GM23338 (cell line): ENCODE results near the gene CDYL. TPM values are rescaled to one million over a fixed set of nuclear protein-coding genes. Genes with fewer than 3 reads are reported as not detected.

ENCODE experiments used
- ATAC-seq: fragments of 200-7000 bp; cut with Tn5 transposase; 3 replicates; pipeline ENCODE4 v1.9.1; 2020
- DNase-seq: peaks from one replicate; pipeline ENCODE4 v3.0.0-alpha.2; 2015; ENCODE audit warnings: low spot score
- H2AFZ ChIP-seq: fragments of 200-600 bp; sonication (generic); 2 replicates; pipeline ENCODE4 v1.8.0; 2016; ENCODE audit warnings: antibody characterized with exemption, mild to moderate bottlenecking, moderate library complexity
- H3F3A ChIP-seq: fragments of 200-600 bp; sonication (generic); replicated peaks from 2 replicates; pipeline ENCODE4 v1.8.0; 2017; ENCODE audit warnings: antibody characterized with exemption, mixed run types, low read depth
- H3K27ac ChIP-seq: fragments of 200-600 bp; sonication (generic); 2 replicates; pipeline ENCODE4 v1.6.1; 2016; ENCODE audit warnings: low read depth
- H3K27me3 ChIP-seq: fragments of 200-600 bp; sonication (generic); 2 replicates; pipeline ENCODE4 v1.8.0; 2016; ENCODE audit warnings: mild to moderate bottlenecking, mixed run types, moderate library complexity; ENCODE audit not compliant: insufficient read depth
- H3K36me3 ChIP-seq: fragments of 200-600 bp; sonication (generic); 2 replicates; pipeline ENCODE4 v1.8.0; 2016; ENCODE audit warnings: mild to moderate bottlenecking; ENCODE audit not compliant: insufficient read depth
- H3K4me1 ChIP-seq: fragments of 200-600 bp; sonication (generic); 2 replicates; pipeline ENCODE4 v1.8.0; 2016; ENCODE audit warnings: mild to moderate bottlenecking, moderate library complexity; ENCODE audit not compliant: insufficient read depth
- H3K4me2 ChIP-seq: fragments of 200-600 bp; sonication (generic); 2 replicates; pipeline ENCODE4 v1.7.1; 2017; ENCODE audit warnings: mixed run types
- H3K4me3 ChIP-seq: fragments of 200-600 bp; sonication (generic); 2 replicates; pipeline ENCODE4 v1.6.1; 2016; ENCODE audit warnings: mixed run types
- H3K79me2 ChIP-seq: fragments of 200-600 bp; sonication (generic); replicated peaks from 2 replicates; pipeline ENCODE4 v1.8.0; 2017; ENCODE audit warnings: mild to moderate bottlenecking; ENCODE audit not compliant: insufficient read depth
- H3K9me2 ChIP-seq: fragments of 200-600 bp; sonication (generic); 2 replicates; pipeline ENCODE4 v1.8.0; 2017; ENCODE audit not compliant: insufficient read depth
- H4K20me1 ChIP-seq: fragments of 200-600 bp; sonication (generic); replicated peaks from 2 replicates; pipeline ENCODE4 v1.8.0; 2017; ENCODE audit warnings: mild to moderate bottlenecking; ENCODE audit not compliant: insufficient read depth
- H3K27ac Mint-ChIP-seq: 2 replicates; pipeline ENCODE4 v1.8.0; 2020; ENCODE audit warnings: inconsistent platforms, mild to moderate bottlenecking, moderate library complexity, mixed read lengths
- H3K27me3 Mint-ChIP-seq: 3 replicates; pipeline ENCODE4 v1.8.0; 2022; ENCODE audit warnings: low read depth, mild to moderate bottlenecking, moderate library complexity, mixed read lengths, inconsistent platforms; ENCODE audit not compliant: insufficient read depth, poor library complexity
- H3K36me3 Mint-ChIP-seq: 3 replicates; pipeline ENCODE4 v1.8.0; 2021; ENCODE audit warnings: low read depth, mild to moderate bottlenecking, inconsistent platforms, moderate library complexity, mixed read lengths
- H3K4me1 Mint-ChIP-seq: 3 replicates; pipeline ENCODE4 v1.8.0; 2020; ENCODE audit warnings: mild to moderate bottlenecking, inconsistent platforms, mixed read lengths
- H3K4me3 Mint-ChIP-seq: 3 replicates; pipeline ENCODE4 v1.8.0; 2021; ENCODE audit warnings: moderate library complexity, mild to moderate bottlenecking, inconsistent platforms, mixed read lengths
- H3K9me3 Mint-ChIP-seq: 3 replicates; pipeline ENCODE4 v1.8.0; 2020; ENCODE audit warnings: moderate library complexity, mild to moderate bottlenecking, inconsistent platforms, mixed read lengths
- CREB1 ChIP-seq: fragments of 250-450 bp; sonication (Bioruptor Pico); IDR thresholded peaks from 2 replicates; pipeline ENCODE4 v1.5.0; 2020; ENCODE audit warnings: low read depth, mild to moderate bottlenecking, moderate library complexity
- CTCF ChIP-seq, 2 experiments: fragments of 200-600 bp in 1 of 2; sonication (generic) in 1 of 2; conservative IDR thresholded peaks; 2 replicates each; pipeline versions ENCODE4 v1.5.1 to v1.6.1; 2016 to 2017; ENCODE audit warnings: antibody characterized with exemption in 2 of 2, low read depth in 2 of 2, mild to moderate bottlenecking in 2 of 2, moderate library complexity in 1 of 2
- EZH2 ChIP-seq: fragments of 200-600 bp; sonication (generic); IDR thresholded peaks from one replicate; pipeline ENCODE4 v1.8.0; 2017; ENCODE audit warnings: antibody characterized with exemption, mild to moderate bottlenecking, low read depth; ENCODE audit not compliant: unreplicated experiment
- EZH2phosphoT487 ChIP-seq: fragments of 200-600 bp; sonication (generic); IDR thresholded peaks from one replicate; pipeline ENCODE4 v1.8.1; 2018; ENCODE audit warnings: antibody characterized with exemption; ENCODE audit not compliant: unreplicated experiment
- JUNB ChIP-seq: IDR thresholded peaks from one replicate; pipeline ENCODE4 v1.6.1; 2016; ENCODE audit warnings: antibody characterized with exemption; ENCODE audit not compliant: unreplicated experiment
- NANOG ChIP-seq: IDR thresholded peaks from 2 replicates; pipeline ENCODE4 v1.6.1; 2016; ENCODE audit warnings: antibody characterized with exemption, borderline replicate concordance
- POLR2AphosphoS5 ChIP-seq: IDR thresholded peaks from 2 replicates; pipeline ENCODE4 v1.6.1; 2016; ENCODE audit warnings: antibody characterized with exemption, low read depth
- REST ChIP-seq: IDR thresholded peaks from one replicate; pipeline ENCODE4 v1.6.1; 2018; ENCODE audit warnings: antibody characterized with exemption; ENCODE audit not compliant: unreplicated experiment
- STAT1 ChIP-seq: IDR thresholded peaks from one replicate; pipeline ENCODE4 v1.6.1; 2016; ENCODE audit warnings: antibody characterized with exemption; ENCODE audit not compliant: unreplicated experiment
- ZNF114 ChIP-seq: fragments of 250-450 bp; sonication (Bioruptor Pico); IDR thresholded peaks from 2 replicates; pipeline ENCODE4 v1.5.0; 2020; ENCODE audit warnings: mild to moderate bottlenecking, moderate library complexity
- ZNF331 ChIP-seq: fragments of 250-450 bp; sonication (Bioruptor Pico); IDR thresholded peaks from 2 replicates; pipeline ENCODE4 v1.5.0; 2020; ENCODE audit warnings: low read depth, mild to moderate bottlenecking, moderate library complexity
- polyA plus RNA-seq: library from polyadenylated mRNA; unstranded; fragments of >200 nt; fragmentation: Nextera tagmentation; extraction: Ambion mirVana; gene quantifications from 2 replicates; pipeline ENCODE4 v1.2.1, GENCODE V29; 2016
- total RNA-seq: library from RNA; depleted of rRNA; stranded (reverse); fragments of >200 nt; shearing (Covaris generic); gene quantifications from 2 replicates; pipeline ENCODE4 v1.2.3, GENCODE V29; 2014
- TF ChIP-seq, protein P1 (sequence below): IDR thresholded peaks from 2 replicates; pipeline ENCODE4 v1.6.1; 2016; ENCODE audit warnings: antibody characterized with exemption
- TF ChIP-seq, protein P2 (sequence below): fragments of 250-450 bp; sonication (Bioruptor Pico); IDR thresholded peaks from 2 replicates; pipeline ENCODE4 v1.5.0; 2020; ENCODE audit warnings: mild to moderate bottlenecking, moderate library complexity

The CDYL gene
- total and polyA plus RNA-seq, 2 experiments from 2014 or later: 67.2 to 128 TPM

DNA sequence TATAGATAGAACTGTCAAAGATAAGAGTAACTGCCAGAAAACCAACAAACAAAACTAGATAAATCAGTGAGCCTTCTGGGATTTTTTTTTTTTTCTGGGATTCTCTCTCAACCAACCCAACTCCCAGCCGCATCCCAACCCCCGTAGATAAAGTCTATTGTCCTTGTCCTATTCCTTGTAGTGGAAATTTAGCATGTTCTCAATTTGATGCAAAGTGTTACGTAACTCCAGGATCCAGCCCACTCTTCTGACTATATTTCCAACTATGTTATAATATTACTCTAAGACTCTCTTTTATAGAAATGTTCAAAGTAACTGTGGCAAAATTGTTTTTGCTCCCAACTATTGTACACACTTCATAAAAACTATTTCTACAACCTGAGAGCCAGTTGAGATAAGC lies 15.4 kb upstream of the CDYL start:
- H3K4me1 ChIP-seq: peaks cover 8% of the 10 kb centered on the region; the same call in 1 of the 2 replicates
- H3K4me3 ChIP-seq: no peak overlapping the region
- H3K9me2 ChIP-seq: 0 out of 2 replicates have a peak, but pooled peaks cover 3% of the 10 kb centered on the region
- H3F3A ChIP-seq: no peaks in the 10 kb centered on the region
- peaks cover 27% of the 10 kb centered on the region for H3K9me3 Mint-ChIP-seq
- H3K27me3 Mint-ChIP-seq: peaks cover 6% of the 10 kb centered on the region
- H3K4me1 Mint-ChIP-seq: peaks cover 10% of the 10 kb centered on the region; the same call in 2 of the 3 replicates
- TF ChIP-seq EZH2 (no peak), NANOG (no peak), ZNF114 (CRISPR knock-in tag) (no peak), ZNF331 (CRISPR knock-in tag) (no peak), POLR2AphosphoS5 (no peak), REST (no peak), CTCF (conservative IDR thresholded peaks at IDR 0.05; ENCODE audit: low read depth in 2 of 2) (no peak), CREB1 (CRISPR knock-in tag) (no peak), JUNB (no peak), EZH2phosphoT487 (no peak), STAT1 (no peak)
- TF ChIP-seq, protein P1, sequence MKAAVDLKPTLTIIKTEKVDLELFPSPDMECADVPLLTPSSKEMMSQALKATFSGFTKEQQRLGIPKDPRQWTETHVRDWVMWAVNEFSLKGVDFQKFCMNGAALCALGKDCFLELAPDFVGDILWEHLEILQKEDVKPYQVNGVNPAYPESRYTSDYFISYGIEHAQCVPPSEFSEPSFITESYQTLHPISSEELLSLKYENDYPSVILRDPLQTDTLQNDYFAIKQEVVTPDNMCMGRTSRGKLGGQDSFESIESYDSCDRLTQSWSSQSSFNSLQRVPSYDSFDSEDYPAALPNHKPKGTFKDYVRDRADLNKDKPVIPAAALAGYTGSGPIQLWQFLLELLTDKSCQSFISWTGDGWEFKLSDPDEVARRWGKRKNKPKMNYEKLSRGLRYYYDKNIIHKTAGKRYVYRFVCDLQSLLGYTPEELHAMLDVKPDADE: no peak
- TF ChIP-seq, protein P2, sequence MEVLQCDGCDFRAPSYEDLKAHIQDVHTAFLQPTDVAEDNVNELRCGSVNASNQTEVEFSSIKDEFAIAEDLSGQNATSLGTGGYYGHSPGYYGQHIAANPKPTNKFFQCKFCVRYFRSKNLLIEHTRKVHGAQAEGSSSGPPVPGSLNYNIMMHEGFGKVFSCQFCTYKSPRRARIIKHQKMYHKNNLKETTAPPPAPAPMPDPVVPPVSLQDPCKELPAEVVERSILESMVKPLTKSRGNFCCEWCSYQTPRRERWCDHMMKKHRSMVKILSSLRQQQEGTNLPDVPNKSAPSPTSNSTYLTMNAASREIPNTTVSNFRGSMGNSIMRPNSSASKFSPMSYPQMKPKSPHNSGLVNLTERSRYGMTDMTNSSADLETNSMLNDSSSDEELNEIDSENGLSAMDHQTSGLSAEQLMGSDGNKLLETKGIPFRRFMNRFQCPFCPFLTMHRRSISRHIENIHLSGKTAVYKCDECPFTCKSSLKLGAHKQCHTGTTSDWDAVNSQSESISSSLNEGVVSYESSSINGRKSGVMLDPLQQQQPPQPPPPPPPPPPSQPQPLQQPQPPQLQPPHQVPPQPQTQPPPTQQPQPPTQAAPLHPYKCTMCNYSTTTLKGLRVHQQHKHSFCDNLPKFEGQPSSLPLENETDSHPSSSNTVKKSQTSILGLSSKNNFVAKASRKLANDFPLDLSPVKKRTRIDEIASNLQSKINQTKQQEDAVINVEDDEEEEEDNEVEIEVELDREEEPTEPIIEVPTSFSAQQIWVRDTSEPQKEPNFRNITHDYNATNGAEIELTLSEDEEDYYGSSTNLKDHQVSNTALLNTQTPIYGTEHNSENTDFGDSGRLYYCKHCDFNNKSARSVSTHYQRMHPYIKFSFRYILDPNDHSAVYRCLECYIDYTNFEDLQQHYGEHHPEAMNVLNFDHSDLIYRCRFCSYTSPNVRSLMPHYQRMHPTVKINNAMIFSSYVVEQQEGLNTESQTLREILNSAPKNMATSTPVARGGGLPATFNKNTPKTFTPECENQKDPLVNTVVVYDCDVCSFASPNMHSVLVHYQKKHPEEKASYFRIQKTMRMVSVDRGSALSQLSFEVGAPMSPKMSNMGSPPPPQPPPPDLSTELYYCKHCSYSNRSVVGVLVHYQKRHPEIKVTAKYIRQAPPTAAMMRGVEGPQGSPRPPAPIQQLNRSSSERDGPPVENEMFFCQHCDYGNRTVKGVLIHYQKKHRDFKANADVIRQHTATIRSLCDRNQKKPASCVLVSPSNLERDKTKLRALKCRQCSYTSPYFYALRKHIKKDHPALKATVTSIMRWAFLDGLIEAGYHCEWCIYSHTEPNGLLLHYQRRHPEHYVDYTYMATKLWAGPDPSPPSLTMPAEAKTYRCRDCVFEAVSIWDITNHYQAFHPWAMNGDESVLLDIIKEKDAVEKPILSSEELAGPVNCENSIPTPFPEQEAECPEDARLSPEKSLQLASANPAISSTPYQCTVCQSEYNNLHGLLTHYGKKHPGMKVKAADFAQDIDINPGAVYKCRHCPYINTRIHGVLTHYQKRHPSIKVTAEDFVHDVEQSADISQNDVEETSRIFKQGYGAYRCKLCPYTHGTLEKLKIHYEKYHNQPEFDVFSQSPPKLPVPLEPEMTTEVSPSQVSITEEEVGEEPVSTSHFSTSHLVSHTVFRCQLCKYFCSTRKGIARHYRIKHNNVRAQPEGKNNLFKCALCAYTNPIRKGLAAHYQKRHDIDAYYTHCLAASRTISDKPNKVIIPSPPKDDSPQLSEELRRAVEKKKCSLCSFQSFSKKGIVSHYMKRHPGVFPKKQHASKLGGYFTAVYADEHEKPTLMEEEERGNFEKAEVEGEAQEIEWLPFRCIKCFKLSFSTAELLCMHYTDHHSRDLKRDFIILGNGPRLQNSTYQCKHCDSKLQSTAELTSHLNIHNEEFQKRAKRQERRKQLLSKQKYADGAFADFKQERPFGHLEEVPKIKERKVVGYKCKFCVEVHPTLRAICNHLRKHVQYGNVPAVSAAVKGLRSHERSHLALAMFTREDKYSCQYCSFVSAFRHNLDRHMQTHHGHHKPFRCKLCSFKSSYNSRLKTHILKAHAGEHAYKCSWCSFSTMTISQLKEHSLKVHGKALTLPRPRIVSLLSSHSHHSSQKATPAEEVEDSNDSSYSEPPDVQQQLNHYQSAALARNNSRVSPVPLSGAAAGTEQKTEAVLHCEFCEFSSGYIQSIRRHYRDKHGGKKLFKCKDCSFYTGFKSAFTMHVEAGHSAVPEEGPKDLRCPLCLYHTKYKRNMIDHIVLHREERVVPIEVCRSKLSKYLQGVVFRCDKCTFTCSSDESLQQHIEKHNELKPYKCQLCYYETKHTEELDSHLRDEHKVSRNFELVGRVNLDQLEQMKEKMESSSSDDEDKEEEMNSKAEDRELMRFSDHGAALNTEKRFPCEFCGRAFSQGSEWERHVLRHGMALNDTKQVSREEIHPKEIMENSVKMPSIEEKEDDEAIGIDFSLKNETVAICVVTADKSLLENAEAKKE: no peak
- no peak overlapping the region for H3K4me2 ChIP-seq
- no peak overlapping the region for H2AFZ ChIP-seq
- DNase-seq (no peak), ATAC-seq (no peak)
- no peaks in the 10 kb centered on the region for H3K79me2 ChIP-seq
- H3K36me3 ChIP-seq: peaks cover 5% of the 10 kb centered on the region
- H3K27me3 ChIP-seq: no peaks in the 10 kb centered on the region; the same call in 1 of the 2 replicates
- no peaks in the 10 kb centered on the region for H4K20me1 ChIP-seq
- no peak overlapping the region for H3K27ac ChIP-seq
- no peak overlapping the region for H3K4me3 Mint-ChIP-seq
- H3K27ac Mint-ChIP-seq: no peak overlapping the region
- peaks cover 20% of the 10 kb centered on the region for H3K36me3 Mint-ChIP-seq
